GM12864 (cell line): ENCODE data around the gene PHLDA1.
"Not testable (repeated sequence)": the region's sequence is repeated elsewhere in the genome, so short reads cannot be mapped to it uniquely, and the experiment has no call there.

Experiments
- DNase-seq: peaks from one replicate; pipeline ENCODE4 v3.0.0-alpha.2; 2011; ENCODE audit warnings: low read depth
- H3K4me3 ChIP-seq: 2 replicates; pipeline ENCODE4 v1.5.1; 2011; ENCODE audit warnings: mild to moderate bottlenecking, low read depth, low read length, control low read depth
- TF ChIP-seq, protein P1 (sequence below): IDR thresholded peaks from 2 replicates; pipeline ENCODE4 v1.5.1; 2011; ENCODE audit warnings: low read depth, mild to moderate bottlenecking, moderate library complexity, low read length, control low read depth, inconsistent platforms; ENCODE audit errors: missing control alignments

The PHLDA1 gene

DNA sequence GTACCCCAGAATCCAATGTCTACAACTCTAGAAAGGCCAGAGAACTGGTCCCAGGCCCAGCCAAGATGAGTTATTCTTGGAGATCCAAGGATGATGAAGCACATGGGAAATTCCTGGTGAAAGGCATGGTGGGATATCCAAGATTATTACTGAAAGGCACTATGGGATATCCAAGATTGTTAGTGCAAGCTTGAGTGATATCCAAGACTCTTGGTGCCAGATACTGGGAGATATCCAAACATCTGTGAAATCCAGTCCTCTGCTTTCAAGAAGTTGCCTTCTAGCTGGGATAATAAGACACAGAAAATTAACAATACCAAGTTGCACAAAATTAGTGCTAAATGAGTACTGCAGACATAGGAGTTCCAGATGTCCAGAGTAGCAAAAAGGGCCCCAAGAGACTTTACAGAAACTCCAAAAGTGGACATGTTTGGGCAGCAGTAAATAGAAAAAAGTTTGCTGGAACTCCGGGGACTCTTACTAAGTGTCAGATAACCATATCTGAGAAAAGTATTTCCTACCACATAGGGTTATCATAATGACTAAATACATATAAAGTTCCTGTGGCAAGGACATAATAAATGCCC, 34.6 kb downstream of the PHLDA1 start:
- no peak for DNase-seq
- no peak overlapping the region for H3K4me3 ChIP-seq
- TF ChIP-seq, protein P1, sequence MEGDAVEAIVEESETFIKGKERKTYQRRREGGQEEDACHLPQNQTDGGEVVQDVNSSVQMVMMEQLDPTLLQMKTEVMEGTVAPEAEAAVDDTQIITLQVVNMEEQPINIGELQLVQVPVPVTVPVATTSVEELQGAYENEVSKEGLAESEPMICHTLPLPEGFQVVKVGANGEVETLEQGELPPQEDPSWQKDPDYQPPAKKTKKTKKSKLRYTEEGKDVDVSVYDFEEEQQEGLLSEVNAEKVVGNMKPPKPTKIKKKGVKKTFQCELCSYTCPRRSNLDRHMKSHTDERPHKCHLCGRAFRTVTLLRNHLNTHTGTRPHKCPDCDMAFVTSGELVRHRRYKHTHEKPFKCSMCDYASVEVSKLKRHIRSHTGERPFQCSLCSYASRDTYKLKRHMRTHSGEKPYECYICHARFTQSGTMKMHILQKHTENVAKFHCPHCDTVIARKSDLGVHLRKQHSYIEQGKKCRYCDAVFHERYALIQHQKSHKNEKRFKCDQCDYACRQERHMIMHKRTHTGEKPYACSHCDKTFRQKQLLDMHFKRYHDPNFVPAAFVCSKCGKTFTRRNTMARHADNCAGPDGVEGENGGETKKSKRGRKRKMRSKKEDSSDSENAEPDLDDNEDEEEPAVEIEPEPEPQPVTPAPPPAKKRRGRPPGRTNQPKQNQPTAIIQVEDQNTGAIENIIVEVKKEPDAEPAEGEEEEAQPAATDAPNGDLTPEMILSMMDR = no peak

DNA sequence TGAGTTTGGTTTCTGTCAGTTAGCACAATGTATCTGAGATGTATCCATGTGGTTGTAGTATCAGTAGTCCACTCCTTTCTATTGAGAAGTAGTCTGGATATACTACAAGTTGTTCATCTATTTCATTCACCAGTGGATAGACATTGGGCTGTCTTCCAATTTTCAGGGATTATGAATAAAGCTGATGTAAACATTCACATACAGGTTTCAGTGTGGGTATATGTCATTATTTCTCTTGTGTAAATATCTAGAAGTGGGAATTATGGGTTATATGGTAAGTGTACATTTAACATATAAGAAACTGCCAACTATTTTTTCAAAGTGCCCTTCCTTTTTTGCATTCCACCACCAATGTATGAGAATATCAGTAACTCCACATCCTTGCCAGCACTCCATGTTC, 35.9 kb downstream of the PHLDA1 start:
- TF ChIP-seq, protein P1 = no peak
- no peak for DNase-seq
- no peak overlapping the region for H3K4me3 ChIP-seq

DNA sequence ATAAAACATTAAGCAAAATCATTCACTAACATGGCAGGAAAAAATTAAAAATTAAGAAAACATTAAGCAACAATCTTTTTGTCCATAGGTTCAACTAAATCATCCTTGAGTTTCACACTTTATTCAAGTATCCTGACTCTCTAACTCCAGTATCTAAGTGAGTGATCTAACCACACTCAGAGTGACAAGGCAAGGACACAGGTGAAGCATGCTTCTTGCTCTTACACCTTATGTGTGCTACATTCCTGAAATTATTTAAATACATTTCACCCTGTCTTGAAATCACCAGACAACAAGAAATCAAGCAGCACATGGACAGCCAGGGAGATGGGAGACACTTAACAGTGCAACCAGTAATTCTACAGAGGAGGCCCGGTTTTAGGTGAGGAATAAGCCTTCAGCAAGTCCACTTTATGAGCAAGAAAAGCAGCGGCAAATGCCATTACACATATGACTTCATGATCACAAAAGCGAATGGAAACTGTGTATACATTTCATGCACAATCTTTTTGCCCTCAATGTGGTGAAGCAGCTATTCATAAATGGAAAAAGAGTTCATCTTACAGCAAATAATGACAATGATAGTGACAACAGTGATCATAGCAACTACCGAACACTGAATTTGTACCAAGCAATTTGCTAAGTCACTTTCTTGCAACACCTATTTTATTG, 37.4 kb downstream of the PHLDA1 start:
- DNase-seq = no peak
- TF ChIP-seq, protein P1 = no peak
- H3K4me3 ChIP-seq = no peak overlapping the region

DNA sequence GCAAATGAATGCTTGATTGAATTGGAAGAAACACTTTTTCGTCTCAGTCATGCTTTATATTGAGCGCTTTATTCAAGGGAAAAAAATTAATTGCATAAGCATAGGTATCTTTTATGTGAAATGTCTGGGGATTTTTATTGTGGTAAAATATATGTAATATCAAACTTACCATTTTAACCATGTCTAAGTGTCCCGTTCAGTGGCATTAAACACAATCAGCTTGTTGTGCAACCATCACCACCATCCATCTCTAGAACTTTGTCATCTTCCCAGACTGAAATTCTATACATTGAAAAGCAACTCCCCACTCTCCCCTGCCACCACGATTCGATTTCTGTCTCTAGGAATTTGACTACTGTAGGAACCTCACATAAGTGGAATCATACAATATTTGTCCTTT, 39.8 kb downstream of the PHLDA1 start:
- no peak overlapping the region for H3K4me3 ChIP-seq

DNA sequence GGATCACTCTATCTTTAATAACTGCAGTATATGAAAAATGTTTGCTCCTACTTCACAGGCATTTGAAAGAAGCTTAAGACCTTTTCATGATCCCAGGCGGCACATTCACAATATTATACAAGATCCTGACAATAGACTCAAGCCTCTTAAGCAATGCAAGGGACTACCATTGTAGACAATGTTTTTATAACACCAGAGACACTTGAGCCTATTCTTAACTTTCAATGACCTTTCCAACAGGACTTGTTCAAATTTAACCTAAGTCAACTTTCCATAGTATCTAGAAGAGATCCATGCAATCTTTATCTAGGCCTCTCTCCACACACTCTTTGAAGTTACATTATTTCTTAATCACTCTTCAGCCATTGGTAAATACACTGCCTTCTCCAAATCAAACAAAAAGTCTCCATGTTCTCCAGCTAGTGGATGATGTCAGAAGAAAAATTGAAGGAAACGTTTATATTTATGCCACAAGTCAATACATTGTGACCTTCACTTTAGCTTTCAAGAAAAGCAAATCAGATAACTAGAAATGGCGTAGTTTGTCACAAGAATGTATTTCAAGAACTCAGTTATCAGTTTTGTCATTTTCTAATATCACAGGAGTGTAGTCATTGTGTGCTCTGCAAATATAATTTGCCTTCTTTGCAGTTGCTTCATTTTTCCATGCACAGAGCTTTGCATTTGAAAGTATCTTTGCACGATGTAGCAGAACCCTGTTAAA, 41.2 kb downstream of the PHLDA1 start:
- no peak for DNase-seq
- no peak overlapping the region for H3K4me3 ChIP-seq
- TF ChIP-seq, protein P1 = no peak

More for the DNA sequence above, 39.8 kb downstream of the PHLDA1 start:
- DNase-seq = no peak
- TF ChIP-seq, protein P1 = no peak

DNA sequence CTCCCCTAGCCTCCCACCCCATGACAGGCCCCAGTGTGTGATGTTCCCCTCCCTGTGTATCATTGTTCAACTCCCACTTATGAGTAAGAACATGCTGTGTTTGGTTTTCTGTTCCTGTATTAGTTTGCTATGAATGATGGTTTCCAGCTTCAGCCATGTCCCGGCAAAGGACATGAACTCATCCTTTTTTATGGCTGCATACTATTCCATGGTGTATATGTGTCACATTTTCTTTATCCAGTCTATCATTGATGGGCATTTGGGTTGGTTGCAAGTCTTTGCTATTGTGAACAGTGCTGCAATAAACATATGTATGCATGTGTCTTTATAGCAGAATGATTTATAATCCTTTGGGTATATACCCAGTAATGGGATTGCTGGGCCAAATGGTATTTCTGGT, 43.9 kb downstream of the PHLDA1 start:
- not testable (repeated sequence) for DNase-seq, H3K4me3 ChIP-seq

DNA sequence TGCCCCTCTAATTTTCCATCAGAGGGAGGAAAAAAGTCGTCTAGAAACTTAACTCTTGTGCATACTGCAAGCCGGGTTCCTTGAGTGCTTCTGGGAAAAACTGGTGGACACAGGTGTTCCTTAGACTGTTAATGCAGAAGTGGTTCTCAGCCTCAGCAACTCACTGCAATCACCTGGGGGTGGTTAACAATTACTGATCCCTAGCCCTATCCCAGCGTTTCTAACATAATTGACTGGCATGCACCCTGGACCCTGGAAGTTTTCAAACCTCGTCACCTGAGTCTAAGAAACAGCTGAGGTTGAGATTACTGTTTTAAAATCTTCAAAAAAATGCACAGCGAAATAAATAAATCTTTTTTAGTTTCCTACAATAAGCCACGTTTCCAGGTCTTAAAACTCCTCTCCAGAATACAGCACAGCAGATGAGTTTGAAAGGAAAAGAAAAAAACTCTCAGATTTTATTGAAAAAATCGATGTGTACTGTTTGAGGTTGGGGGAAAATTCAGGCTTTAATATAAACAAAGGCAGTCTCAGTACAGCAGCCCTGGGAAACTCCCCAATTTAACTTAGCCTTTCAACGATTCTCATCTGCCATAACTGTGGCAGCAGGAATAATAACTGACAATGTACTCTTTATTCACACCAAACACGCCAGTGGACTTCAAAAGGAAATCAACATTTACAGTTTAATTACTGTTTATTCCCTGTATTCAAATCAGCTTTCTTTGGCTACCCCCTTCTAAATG, 45.4 kb downstream of the PHLDA1 start:
- TF ChIP-seq, protein P1 = no peak
- H3K4me3 ChIP-seq = no peak overlapping the region
- no peak for DNase-seq
